Measurements from ENCODE around the gene PTPRN. TPM values are rescaled to one million over a fixed set of nuclear protein-coding genes. Genes with fewer than 3 reads are reported as not detected.
"Not testable (repeated sequence)": the region's sequence is repeated elsewhere in the genome, so short reads cannot be mapped to it uniquely, and the experiment has no call there.

PTPRN gene
- polyA plus RNA-seq, 5 donors = 0.30 to 1.2 (median 0.69) TPM

DNA sequence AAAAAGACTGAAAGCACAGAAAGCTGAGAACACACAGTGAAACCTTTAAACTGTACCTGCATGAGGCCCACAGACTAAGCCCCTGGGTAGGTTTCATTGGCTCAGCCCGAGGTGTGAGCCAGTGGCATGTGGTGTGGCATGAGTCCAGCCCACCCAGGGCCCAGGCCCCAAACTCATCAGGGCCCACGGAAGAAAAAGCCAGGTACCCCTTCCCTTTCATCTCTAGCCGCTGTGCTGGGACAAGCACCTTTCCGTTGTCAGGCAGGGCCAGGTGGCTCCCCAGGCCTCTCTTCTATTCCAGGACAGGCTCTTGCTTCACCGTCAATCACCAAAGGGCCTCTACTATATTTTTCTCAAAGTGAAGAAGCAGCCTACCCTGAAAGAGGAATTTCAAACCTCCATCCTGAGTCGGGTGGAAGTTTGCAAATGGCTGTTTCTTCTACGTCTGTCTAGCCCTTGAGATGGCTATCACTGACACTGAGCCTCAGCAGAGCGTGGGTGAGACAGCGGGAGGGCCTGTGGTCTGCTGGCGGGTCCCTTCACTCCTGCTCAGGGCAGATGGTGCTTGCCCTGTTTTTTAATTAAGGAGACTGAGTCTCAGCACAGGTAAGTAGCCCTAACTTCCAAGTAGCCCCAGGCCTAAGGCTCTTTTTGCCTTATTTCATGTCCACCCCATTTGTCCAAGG lies 21.5 kb downstream of the PTPRN start:
- DNase-seq = no peak

GRCh38 chr2:219287116-219287440 lies 22.1 kb downstream of the PTPRN start:
- DNase-seq = not testable (repeated sequence)

GRCh38 chr2:219286436-219287115 lies 22.6 kb downstream of the PTPRN start:
- DNase-seq = no peak

DNA sequence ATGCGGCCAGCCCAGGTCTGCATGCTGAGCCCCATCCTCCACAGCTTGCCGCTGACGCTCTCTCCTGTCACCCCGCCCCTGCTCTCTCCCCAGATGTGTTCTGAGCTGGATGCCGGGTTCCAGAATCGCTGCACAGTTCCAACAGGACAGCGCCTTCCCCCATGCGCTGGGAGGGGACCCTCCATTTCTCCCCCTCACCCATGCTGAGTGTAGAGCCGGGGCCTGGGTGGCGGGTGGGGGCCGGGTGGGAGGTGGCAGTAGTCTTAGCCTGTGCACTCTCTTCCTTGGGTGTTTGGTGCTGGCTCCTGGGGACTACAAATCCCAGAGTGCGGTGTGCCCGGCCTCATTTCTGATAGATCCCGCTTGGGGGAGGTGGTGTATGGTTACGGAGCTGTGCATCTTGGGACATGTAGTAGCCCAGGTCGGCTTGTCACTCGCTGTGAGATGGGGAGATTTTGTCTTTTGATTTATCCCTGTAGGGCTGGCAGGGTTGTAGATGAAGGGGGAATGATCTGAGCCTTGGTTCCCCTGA lies 23.2 kb downstream of the PTPRN start:
- DNase-seq = no peak

- no peak for DNase-seq
Observed at GRCh38 chr2:219285373-219285735, 23.8 kb downstream of the PTPRN start.

DNA sequence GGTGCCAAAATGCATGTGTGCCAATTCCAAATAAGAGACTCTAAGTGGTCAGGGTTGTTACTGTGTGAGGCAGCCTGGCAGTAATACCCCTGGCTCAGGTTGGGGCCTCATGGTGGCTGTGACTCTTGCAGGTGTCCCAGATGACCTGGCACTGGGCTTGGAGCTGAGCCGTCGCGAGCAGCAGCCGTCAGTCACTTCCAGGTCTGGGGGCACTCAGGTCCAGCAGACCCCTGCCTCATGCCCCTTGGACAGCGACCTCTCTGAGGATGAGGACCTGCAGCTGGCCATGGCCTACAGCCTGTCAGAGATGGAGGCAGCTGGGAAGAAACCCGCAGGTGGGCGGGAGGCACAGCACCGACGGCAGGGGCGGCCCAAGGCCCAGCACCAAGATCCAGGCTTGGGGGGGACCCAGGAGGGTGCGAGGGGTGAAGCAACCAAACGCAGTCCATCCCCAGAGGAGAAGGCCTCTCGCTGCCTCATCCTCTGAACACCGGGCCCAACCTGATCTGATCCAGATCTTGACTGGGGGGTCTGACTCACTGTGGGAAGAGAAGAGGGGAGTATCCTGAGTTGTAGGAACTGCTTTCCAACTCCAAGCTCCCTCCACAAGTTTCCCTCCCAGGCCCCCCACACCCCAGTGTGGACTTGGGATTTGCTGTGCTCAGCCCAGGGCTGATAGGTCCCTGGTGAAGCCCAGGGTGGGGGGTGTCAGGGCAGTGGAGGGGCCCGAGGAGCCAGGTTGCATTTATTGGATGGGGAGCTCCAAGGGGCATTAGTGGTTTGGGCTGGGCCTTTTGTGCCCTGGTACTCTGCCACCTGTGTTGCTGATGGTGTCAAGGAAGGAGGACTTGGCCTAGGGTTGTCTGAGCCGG lies 24.5 kb downstream of the PTPRN start:
- DNase-seq = no peak

DNA sequence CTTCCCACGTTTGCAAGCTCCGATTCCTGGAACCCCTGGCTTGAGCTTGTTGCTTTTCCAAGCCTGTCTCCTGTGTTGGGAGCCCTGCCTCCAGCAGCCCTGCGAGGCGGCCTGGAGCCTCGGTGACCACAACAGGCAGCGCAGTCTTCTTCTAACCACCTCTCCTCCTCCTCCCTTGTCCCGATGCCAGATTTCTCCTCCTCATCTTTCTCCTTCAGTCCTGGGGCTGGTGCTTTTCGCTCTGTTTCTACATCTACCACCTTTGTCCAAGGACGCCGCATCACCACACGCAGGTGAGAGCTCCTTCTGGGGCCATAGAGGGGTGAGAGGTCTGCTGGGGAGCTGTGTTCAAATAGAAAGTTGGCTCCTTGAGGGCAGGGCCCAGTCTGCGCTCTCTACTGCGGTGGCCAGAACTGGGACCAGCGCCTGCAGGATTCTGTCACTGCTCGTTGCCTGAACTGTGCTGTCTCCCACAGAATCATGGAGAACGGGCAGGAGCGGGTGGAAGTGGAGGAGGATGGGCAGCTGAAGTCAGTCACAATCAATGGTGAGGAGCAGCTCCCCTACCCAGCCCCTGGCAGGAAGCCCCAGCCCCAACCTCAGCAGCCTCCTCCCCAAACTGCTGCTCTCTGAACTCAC lies 26.1 kb downstream of the PTPRN start:
- no peak for DNase-seq

- no peak for DNase-seq
Observed at GRCh38 chr2:219282375-219282774, 26.8 kb downstream of the PTPRN start.

- DNase-seq = no peak
Observed at GRCh38 chr2:219281588-219281987, 27.6 kb downstream of the PTPRN start.

DNA sequence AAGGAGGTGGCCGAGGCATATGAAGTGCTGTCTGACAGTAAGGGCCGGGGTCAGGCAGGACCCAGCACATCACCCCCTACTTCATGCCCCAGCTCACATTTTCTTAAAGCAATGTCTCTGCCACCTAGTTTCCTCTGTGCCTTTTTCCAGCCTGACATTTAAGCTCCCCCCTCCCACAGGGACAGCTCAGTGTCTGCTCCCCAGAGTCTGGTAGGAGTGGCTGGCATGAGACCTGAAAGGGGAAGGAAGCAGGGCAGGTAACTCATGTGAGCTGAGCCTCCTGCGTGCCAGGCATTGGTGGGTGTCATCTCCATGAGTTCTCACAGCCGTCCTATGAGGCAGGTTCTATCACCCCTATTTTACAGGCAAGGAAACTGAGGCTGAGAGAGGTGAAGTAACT lies 28.6 kb downstream of the PTPRN start:
- no peak for DNase-seq

GRCh38 chr2:219279916-219280516 lies 29.2 kb downstream of the PTPRN start:
- DNase-seq = no peak

DNA sequence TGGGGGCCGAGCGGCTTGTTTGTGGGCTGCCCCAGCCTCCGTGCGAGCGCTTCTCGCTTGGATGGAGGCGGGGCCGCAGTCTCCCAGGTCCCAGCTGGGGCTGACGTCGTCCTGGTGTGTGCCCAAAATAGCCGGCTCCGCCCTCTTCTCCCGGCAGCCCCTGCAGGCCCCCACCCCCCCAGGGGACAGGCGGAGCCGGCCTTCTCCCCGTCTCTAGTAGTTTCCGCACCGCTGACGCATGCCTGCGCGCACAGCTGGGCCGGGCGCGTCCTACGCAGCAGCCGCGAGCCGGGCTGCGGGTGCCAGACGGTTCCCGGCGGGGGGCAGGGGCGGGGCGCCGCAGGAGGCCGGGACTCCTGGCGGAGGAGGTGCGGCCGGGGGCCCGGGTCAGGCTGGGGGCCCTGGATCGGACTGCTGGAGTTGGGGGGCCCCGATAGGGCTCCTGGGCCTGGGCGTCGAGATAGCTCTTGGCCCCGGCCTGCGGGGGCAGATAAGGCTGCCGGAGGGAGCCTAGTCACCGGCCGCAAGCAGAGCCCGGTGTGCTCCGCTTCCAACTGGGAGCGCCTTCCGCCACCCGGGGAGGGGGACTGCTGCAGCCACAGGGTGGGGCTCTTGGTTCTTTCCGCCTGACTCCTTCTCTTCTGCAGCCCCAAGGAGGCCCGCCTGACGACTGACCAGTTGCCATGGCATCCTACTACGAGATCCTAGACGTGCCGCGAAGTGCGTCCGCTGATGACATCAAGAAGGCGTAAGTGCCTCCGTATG lies 29.9 kb downstream of the PTPRN start, which contains the start of gene DNAJB2:
DNAJB2 (plus strand) TSS at position 216 of the 765 bp plus-strand sequence; CDS start at position 684, 468 bp downstream.
- peak; percentile 98 for DNase-seq

GRCh38 chr2:219278655-219279150 lies 30.5 kb downstream of the PTPRN start:
- DNase-seq = no peak

DNA sequence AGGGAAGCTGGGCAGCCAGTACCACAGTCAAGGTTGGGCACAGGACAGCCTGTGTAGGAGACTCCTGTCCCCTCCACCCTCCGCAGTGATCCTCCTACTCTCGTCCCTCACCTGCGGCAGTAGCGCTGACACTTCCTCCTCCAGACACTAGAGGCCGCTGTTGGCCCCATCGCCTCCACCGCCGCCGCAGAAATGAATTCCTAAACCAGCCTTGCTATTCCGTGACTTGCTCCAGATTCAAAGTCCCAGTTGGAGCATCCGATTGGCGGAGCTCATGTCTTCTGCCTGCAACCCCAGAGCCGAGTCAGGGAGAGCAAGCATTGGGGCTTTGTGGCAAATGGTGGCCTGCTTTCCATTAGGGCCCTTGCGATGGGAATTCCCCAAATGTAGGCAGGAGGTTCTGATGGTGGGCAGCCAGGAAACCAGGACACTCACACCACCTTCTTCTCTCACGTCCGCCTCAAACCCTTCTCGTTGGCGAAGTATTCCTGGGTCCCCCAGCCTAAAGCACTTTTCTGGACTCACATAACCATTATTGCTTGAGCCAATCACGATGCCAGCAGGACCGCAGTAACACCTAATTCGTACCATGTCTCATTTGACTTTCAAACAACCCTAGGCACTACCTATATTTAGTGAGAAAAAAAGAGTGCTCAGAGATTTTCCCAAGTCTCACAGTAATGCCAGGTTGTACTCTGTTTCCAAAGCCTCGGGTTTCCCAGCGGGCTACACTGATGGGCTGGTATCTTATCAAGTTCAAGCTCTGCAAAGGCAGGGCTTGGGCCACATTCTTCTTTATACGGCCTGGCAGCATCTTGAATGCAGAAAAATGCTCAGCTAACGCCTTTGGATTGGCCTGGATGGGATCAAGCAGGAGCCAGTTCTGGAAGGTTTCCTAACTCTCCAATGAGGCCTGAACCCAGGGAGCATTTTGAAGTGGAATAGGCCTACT lies 31.2 kb downstream of the PTPRN start:
- peak in 1 of 2 donors; percentile 71 for DNase-seq

- DNase-seq = peak; percentile 38 to 42
Observed at GRCh38 chr2:219274361-219274921, 34.8 kb downstream of the PTPRN start.

DNA sequence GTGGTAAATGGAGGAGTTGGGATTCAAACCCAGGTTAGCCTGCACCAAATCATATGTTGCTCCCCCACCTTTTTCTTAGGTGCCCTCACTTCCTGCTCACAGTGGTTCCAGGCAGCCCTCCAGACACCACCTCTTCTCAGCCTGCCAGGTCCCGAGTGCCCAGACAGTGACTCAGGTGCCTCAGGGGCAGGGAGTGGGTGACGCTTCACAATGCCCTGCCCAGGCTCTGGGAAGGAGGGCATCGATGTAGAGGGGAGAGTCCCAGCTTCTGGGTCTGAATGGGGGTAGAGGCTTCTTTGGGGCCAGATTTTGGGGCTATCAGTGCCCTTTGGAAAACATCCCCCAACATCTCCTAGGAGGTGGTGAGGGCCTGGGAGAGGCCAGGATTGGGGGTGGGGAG lies 35.3 kb downstream of the PTPRN start:
- DNase-seq = no peak

DNA sequence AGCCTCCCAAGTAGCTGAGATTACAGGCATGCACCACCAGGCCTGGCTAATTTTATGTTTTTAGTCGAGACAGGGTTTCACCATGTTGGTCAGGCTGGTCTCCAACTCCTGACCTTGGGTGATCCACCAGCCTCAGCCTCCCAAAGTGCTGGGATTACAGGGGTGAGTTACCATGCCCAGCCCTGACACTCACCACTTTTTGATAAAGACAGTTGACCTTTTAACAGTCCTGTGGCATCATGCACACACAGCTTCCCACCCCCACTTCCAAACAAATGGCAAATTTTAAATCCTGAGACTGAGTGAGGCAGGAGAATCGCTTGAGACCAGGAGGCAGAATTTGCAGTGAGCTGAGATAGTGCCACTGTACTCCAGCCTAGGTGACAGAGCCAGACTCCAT lies 36.2 kb downstream of the PTPRN start:
- no peak for DNase-seq

DNA sequence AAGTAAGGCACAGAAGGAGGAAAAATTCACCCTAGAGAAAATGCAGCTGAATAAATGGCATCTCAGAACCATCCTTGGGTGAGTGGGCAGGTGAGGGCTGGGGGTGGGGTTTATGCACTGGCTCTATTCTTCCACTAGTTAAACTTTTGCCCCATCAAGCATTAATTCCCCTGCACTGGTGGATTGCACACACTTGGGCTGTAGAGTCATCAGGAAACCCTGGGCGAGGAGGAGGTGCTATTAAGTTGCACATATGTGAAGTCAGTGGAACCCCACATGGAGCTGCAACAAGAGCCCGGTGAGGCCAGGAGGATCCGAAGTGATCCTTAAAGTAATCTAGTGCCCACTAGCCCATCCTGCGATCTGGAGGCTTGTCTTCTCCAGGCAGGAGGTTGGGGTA lies 36.8 kb downstream of the PTPRN start:
- no peak for DNase-seq

- no peak for DNase-seq
Observed at GRCh38 chr2:219271021-219271420, 38.2 kb downstream of the PTPRN start.
